KMS-11 (cell line): ENCODE results near the gene PIH1D1.

ENCODE experiments used
- H2AFZ ChIP-seq: fragments of 200-600 bp; sonication (generic); 2 replicates; pipeline ENCODE4 v1.6.1; 2016; ENCODE audit warnings: antibody characterized with exemption, mixed run types, low read depth
- H3K27ac ChIP-seq: fragments of 200-600 bp; sonication (generic); 2 replicates; pipeline ENCODE4 v1.6.1; 2016; ENCODE audit warnings: mild to moderate bottlenecking, mixed run types
- H3K27me3 ChIP-seq: fragments of 200-600 bp; sonication (generic); 2 replicates; pipeline ENCODE4 v1.6.1; 2017; ENCODE audit warnings: mild to moderate bottlenecking, low read depth, mixed run types, moderate library complexity; ENCODE audit not compliant: insufficient read depth
- H3K36me3 ChIP-seq: fragments of 200-600 bp; sonication (generic); 2 replicates; pipeline ENCODE4 v1.6.1; 2017; ENCODE audit warnings: mild to moderate bottlenecking, mixed run types; ENCODE audit not compliant: insufficient read depth
- H3K4me1 ChIP-seq: fragments of 200-600 bp; sonication (generic); 2 replicates; pipeline ENCODE4 v1.6.1; 2016; ENCODE audit warnings: mild to moderate bottlenecking, low read depth, mixed run types; ENCODE audit not compliant: poor library complexity, severe bottlenecking
- H3K4me2 ChIP-seq: fragments of 200-600 bp; sonication (generic); 2 replicates; pipeline ENCODE4 v1.7.0; 2016; ENCODE audit warnings: mild to moderate bottlenecking, mixed run types
- H3K4me3 ChIP-seq: fragments of 200-600 bp; sonication (generic); IDR thresholded peaks from 2 replicates; pipeline ENCODE4 v1.6.1; 2017; ENCODE audit warnings: low read depth, low read length, mixed read lengths; ENCODE audit not compliant: insufficient read depth
- H3K79me2 ChIP-seq: fragments of 200-600 bp; sonication (generic); 2 replicates; pipeline ENCODE4 v1.6.1; 2016; ENCODE audit warnings: low read depth, mixed run types; ENCODE audit not compliant: insufficient read depth
- H3K9ac ChIP-seq: fragments of 200-600 bp; sonication (generic); 2 replicates; pipeline ENCODE4 v1.6.1; 2016; ENCODE audit warnings: mild to moderate bottlenecking, mixed run types
- H4K20me1 ChIP-seq: fragments of 200-600 bp; sonication (generic); 2 replicates; pipeline ENCODE4 v1.6.1; 2016; ENCODE audit warnings: mild to moderate bottlenecking, mixed run types; ENCODE audit not compliant: insufficient read depth
- CTCF ChIP-seq: fragments of 200-600 bp; sonication (generic); conservative IDR thresholded peaks from 2 replicates; pipeline ENCODE4 v1.6.1; 2017; ENCODE audit warnings: low read depth, mild to moderate bottlenecking, antibody characterized with exemption, low read length, moderate library complexity, mixed read lengths

PIH1D1 gene

GRCh38 chr19:49435670-49436069 lies 15.9 kb downstream of the PIH1D1 start:
- Histone ChIP-seq H3K79me2 (no peaks in the 10 kb centered on the region), H3K27ac (no peak overlapping the region), H3K4me3 (no peak overlapping the region), H2AFZ (no peak overlapping the region), H3K4me1 (no peaks in the 10 kb centered on the region), H3K27me3 (peaks cover 91% of the 10 kb centered on the region), H3K4me2 (no peak overlapping the region), H3K9ac (no peak overlapping the region), H3K36me3 (no peaks in the 10 kb centered on the region), H4K20me1 (no peaks in the 10 kb centered on the region)
- TF ChIP-seq CTCF, result no peak

- Histone ChIP-seq H4K20me1 (no peaks in the 10 kb centered on the region), H3K79me2 (no peaks in the 10 kb centered on the region), H3K4me3 (no peak overlapping the region), H2AFZ (no peak overlapping the region), H3K36me3 (no peaks in the 10 kb centered on the region), H3K9ac (no peak overlapping the region), H3K27me3 (peaks cover 91% of the 10 kb centered on the region), H3K4me2 (no peak overlapping the region), H3K4me1 (peaks cover 3% of the 10 kb centered on the region), H3K27ac (no peak overlapping the region)
- no peak for TF ChIP-seq CTCF
Measured at GRCh38 chr19:49434907-49435583, 16.6 kb downstream of the PIH1D1 start.

GRCh38 chr19:49433240-49433901 lies 18.2 kb downstream of the PIH1D1 start:
- Histone ChIP-seq H4K20me1 (no peaks in the 10 kb centered on the region), H2AFZ (no peak overlapping the region), H3K36me3 (no peaks in the 10 kb centered on the region), H3K9ac (no peak overlapping the region), H3K79me2 (no peaks in the 10 kb centered on the region), H3K4me2 (no peak overlapping the region), H3K4me3 (no peak overlapping the region), H3K27ac (no peak overlapping the region), H3K27me3 (peaks cover 91% of the 10 kb centered on the region), H3K4me1 (peaks cover 6% of the 10 kb centered on the region)
- no peak for TF ChIP-seq CTCF

- no peak overlapping the region for H3K4me3 ChIP-seq
- peaks cover 6% of the 10 kb centered on the region for H3K4me1 ChIP-seq
- H3K4me2 ChIP-seq, result no peak overlapping the region
Measured at GRCh38 chr19:49432141-49433073, 19.2 kb downstream of the PIH1D1 start.

More at GRCh38 chr19:49432141-49433073, 19.2 kb downstream of the PIH1D1 start:
- Histone ChIP-seq H3K27me3 (peaks cover 91% of the 10 kb centered on the region), H4K20me1 (no peaks in the 10 kb centered on the region), H3K79me2 (no peaks in the 10 kb centered on the region), H3K9ac (no peak overlapping the region), H2AFZ (no peak overlapping the region), H3K36me3 (no peaks in the 10 kb centered on the region), H3K27ac (no peak overlapping the region)
- no peak for TF ChIP-seq CTCF
